Breast epithelium (tissue), 3 donors: ENCODE data around the gene TPRKB.
"Not testable (repeated sequence)": the region's sequence is repeated elsewhere in the genome, so short reads cannot be mapped to it uniquely, and the experiment has no call there.

ENCODE experiments used
- POLR2A ChIP-seq: fragments of 450-650 bp; IDR thresholded peaks from one replicate; pipeline ENCODE4 v1.6.1; 2016; ENCODE audit warnings: antibody characterized with exemption, mild to moderate bottlenecking, moderate library complexity
- POLR2AphosphoS5 ChIP-seq, 3 donors: sonication (generic); formaldehyde crosslinking; IDR thresholded peaks; one replicate each; pipeline ENCODE4 v1.6.1; 2017; ENCODE audit warnings: antibody characterized with exemption in 3 of 3
- TF ChIP-seq, protein P1 (sequence below), 3 donors: fragments of 450-650 bp; IDR thresholded peaks; one replicate each; pipeline ENCODE4 v1.5.1; 2016 to 2017; ENCODE audit warnings: antibody characterized with exemption in 3 of 3, mild to moderate bottlenecking in 3 of 3, moderate library complexity in 3 of 3

DNA sequence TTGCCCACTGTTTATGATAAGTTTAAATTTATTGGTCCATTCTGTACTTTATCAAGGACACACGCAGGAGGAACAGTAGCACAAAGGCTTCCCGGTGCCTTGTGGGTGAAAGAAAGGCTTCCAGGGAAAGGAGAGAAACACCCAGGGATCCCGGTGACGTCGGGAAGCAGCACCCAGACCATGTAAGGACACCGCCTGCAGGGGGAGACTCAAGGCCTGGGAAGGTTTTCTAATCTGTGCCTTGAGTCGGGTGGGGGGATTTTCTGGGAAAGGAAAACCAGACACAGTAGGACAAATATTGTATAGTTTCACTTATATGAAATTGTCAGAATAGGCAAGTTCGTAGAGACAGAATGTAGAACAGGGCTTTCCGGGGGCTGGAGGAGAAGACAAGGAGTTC lies 52.2 kb downstream of the TPRKB start:
- not testable (repeated sequence) for TF ChIP-seq POLR2AphosphoS5 (IDR thresholded peaks at IDR 0.05); POLR2A
- TF ChIP-seq, protein P1, sequence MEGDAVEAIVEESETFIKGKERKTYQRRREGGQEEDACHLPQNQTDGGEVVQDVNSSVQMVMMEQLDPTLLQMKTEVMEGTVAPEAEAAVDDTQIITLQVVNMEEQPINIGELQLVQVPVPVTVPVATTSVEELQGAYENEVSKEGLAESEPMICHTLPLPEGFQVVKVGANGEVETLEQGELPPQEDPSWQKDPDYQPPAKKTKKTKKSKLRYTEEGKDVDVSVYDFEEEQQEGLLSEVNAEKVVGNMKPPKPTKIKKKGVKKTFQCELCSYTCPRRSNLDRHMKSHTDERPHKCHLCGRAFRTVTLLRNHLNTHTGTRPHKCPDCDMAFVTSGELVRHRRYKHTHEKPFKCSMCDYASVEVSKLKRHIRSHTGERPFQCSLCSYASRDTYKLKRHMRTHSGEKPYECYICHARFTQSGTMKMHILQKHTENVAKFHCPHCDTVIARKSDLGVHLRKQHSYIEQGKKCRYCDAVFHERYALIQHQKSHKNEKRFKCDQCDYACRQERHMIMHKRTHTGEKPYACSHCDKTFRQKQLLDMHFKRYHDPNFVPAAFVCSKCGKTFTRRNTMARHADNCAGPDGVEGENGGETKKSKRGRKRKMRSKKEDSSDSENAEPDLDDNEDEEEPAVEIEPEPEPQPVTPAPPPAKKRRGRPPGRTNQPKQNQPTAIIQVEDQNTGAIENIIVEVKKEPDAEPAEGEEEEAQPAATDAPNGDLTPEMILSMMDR (IDR thresholded peaks at IDR 0.05) = not testable (repeated sequence)
